NCI-H748 (cell line): Measurements from ENCODE around the gene MASP2.
A peak's percentile ranks its signal among the peaks of the same experiment; 100 is the strongest.
"Not testable (repeated sequence)": the region's sequence is repeated elsewhere in the genome, so short reads cannot be mapped to it uniquely, and the experiment has no call there.

Experiments
- DNase-seq: peaks from one replicate; lab custom pipeline; 2025; ENCODE audit not compliant: unreplicated experiment; lab: John Stamatoyannopoulos, UW

MASP2 gene

GRCh38 chr1:11039351-11040104 lies 7.5 kb downstream of the MASP2 start:
- DNase-seq: no peak

GRCh38 chr1:11037740-11038182 lies 9.3 kb downstream of the MASP2 start:
- peak; percentile 71 for DNase-seq

- DNase-seq: not testable (repeated sequence)
These were observed 9.9 kb downstream of the MASP2 start for GRCh38 chr1:11037019-11037739.

- DNase-seq: no peak
These were observed 15.3 kb downstream of the MASP2 start for GRCh38 chr1:11031624-11032262.

GRCh38 chr1:11030865-11031264 lies 16.2 kb downstream of the MASP2 start:
- no peak for DNase-seq

- DNase-seq: no peak
These were observed 19.0 kb downstream of the MASP2 start for GRCh38 chr1:11028018-11028417.

GRCh38 chr1:11027316-11027715 lies 19.7 kb downstream of the MASP2 start:
- no peak for DNase-seq

GRCh38 chr1:11026903-11027302 lies 20.1 kb downstream of the MASP2 start:
- no peak for DNase-seq

- no peak for DNase-seq
These were observed 21.0 kb downstream of the MASP2 start for GRCh38 chr1:11026052-11026451.

GRCh38 chr1:11025618-11026017 lies 21.4 kb downstream of the MASP2 start:
- no peak for DNase-seq

- DNase-seq: no peak
These were observed 22.2 kb downstream of the MASP2 start for GRCh38 chr1:11024874-11025203.

- DNase-seq: no peak
These were observed 22.7 kb downstream of the MASP2 start for GRCh38 chr1:11024154-11024873.

GRCh38 chr1:11023201-11023600 lies 23.8 kb downstream of the MASP2 start:
- DNase-seq: no peak

GRCh38 chr1:11019971-11020370 lies 27.1 kb downstream of the MASP2 start:
- DNase-seq: no peak

- not testable (repeated sequence) for DNase-seq
These were observed 27.7 kb downstream of the MASP2 start for GRCh38 chr1:11019358-11019757.

- DNase-seq: peak; percentile 33
These were observed 33.9 kb downstream of the MASP2 start for GRCh38 chr1:11013160-11013531.

- peak; percentile 87 for DNase-seq
These were observed 34.5 kb downstream of the MASP2 start, which contains the start of gene TARDBP for GRCh38 chr1:11012260-11013159. Gene TARDBP (plus strand): TSS chr1:11012654. CDS start chr1:11013728, 1,074 bp downstream.

GRCh38 chr1:11000526-11000925 lies 46.5 kb downstream of the MASP2 start:
- no peak for DNase-seq

- DNase-seq: no peak
These were observed 50.9 kb downstream of the MASP2 start for GRCh38 chr1:10996100-10996499.

- DNase-seq: no peak
These were observed 54.2 kb downstream of the MASP2 start for GRCh38 chr1:10992864-10993263.
